ENCODE results near the gene GDPD4. TPM values are rescaled to one million over a fixed set of nuclear protein-coding genes. Genes with fewer than 3 reads are reported as not detected.

Gene GDPD4
- polyA plus RNA-seq, 2 of the 4 experiments (the other 2 are of a cell fraction) = not detected

GRCh38 chr11:77179681-77180080 is 121.8 kb downstream of the GDPD4 start:
- H3K4me1 ChIP-seq = no peaks in the 10 kb centered on the region
- no peak for FAIRE-seq
- CTCF ChIA-PET = interaction anchor here (1.1 to 8.6 kb wide), 6 partner anchors 9 to 445 kb away, joined by 3 to 90 read pairs (median 4); partner anchors contain the start of gene MYO7A

DNA sequence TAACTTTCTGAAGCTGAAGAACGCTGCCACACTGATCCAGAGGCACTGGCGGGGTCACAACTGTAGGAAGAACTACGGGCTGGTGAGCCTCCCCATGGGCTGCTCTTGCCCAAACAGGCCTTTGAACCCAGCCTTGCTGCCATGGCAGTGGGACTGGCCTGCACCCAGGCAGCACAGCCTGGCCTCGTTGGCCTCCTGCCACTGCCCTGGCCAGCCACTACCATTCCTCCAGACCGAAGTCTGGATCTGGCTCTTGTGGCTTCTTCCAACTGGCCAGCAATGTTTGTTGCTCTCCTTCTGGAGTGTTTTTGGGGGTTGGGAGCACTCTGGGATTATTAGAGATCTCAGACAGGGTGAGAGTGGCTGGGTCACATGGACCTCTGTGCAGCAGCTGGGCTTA is 122.4 kb downstream of the GDPD4 start:
- FAIRE-seq (no peak), DNase-seq (ENCODE audit: low read depth in 1 of 2, low spot score in 1 of 2) (no peak), ATAC-seq (no peak)
- TF ChIP-seq FOXS1 (CRISPR knock-in tag; IDR thresholded peaks at IDR 0.05) = no peak
- no peak for TF ChIP-seq TFCP2L1 (CRISPR knock-in tag; IDR thresholded peaks at IDR 0.05)
- TF ChIP-seq MAFK (IDR thresholded peaks at IDR 0.05; ENCODE audit: partially characterized antibody) = no peak
- no peak for TF ChIP-seq EP300 (IDR thresholded peaks at IDR 0.05)
- TF ChIP-seq NPAS2 (CRISPR knock-in tag; IDR thresholded peaks at IDR 0.05; ENCODE audit: borderline replicate concordance) = no peak
- no peak for TF ChIP-seq KDM1A (IDR thresholded peaks at IDR 0.05; ENCODE audit: low read depth)
- TF ChIP-seq RARB (CRISPR knock-in tag; IDR thresholded peaks at IDR 0.05) = no peak
- no peak for TF ChIP-seq HOXB13 (CRISPR knock-in tag; IDR thresholded peaks at IDR 0.05; ENCODE audit: low read depth)
- no peak for TF ChIP-seq CTCF (IDR thresholded peaks at IDR 0.05)
- no peak for TF ChIP-seq PBX3 (IDR thresholded peaks at IDR 0.05)
- TF ChIP-seq HES2 (IDR thresholded peaks at IDR 0.05) = no peak
- TF ChIP-seq, protein P1, sequence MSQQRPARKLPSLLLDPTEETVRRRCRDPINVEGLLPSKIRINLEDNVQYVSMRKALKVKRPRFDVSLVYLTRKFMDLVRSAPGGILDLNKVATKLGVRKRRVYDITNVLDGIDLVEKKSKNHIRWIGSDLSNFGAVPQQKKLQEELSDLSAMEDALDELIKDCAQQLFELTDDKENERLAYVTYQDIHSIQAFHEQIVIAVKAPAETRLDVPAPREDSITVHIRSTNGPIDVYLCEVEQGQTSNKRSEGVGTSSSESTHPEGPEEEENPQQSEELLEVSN (IDR thresholded peaks at IDR 0.05; ENCODE audit: borderline replicate concordance, low read depth) = no peak
- TF ChIP-seq HMGXB4 (CRISPR knock-in tag; IDR thresholded peaks at IDR 0.05; ENCODE audit: borderline replicate concordance) = no peak
- no peak for TF ChIP-seq ZFP36 (IDR thresholded peaks at IDR 0.05; ENCODE audit: borderline replicate concordance, partially characterized antibody)
- no peak for TF ChIP-seq RAD21 (conservative IDR thresholded peaks at IDR 0.05 in 1 of 2, IDR thresholded peaks at IDR 0.05 in 1 of 2)
- no peak for TF ChIP-seq MYC (IDR thresholded peaks at IDR 0.05; ENCODE audit: borderline replicate concordance, low read length)
- no peak for TF ChIP-seq SREBF2 (IDR thresholded peaks at IDR 0.05)
- no peak for TF ChIP-seq EHF (CRISPR knock-in tag; IDR thresholded peaks at IDR 0.05)
- TF ChIP-seq SMC3 (IDR thresholded peaks at IDR 0.05) = no peak
- TF ChIP-seq FOSL2 (IDR thresholded peaks at IDR 0.05) = no peak
- no peak for TF ChIP-seq FOSL2 (CRISPR knock-in tag; IDR thresholded peaks at IDR 0.05)
- no peak overlapping the region for H3K4me2 ChIP-seq
- H3K4me1 ChIP-seq = no peaks in the 10 kb centered on the region
- WGBS (ENCODE audit: missing lambda C conversion rate) = 63% methylated on average over 4 of the region's 5 CpGs
- H3K9me3 ChIP-seq = no peaks in the 10 kb centered on the region
- CTCF ChIA-PET = interaction anchor here (1.1 to 8.6 kb wide), 7 partner anchors 10 to 445 kb away, joined by 3 to 90 read pairs (median 5); partner anchors contain the start of gene MYO7A
- H3K27ac ChIP-seq = no peak overlapping the region
- POLR2A ChIA-PET = no interaction called here
- H3K4me3 ChIP-seq = no peak overlapping the region

More at GRCh38 chr11:77179681-77180080, 121.8 kb downstream of the GDPD4 start:
- 87% methylated on average over 15 of the region's 19 CpGs for WGBS (ENCODE audit: missing lambda C conversion rate)
- TF ChIP-seq RNF2 (IDR thresholded peaks at IDR 0.05; ENCODE audit: borderline replicate concordance, low read depth) (no peak), HOXA7 (CRISPR knock-in tag; IDR thresholded peaks at IDR 0.05) (no peak), MAFK (IDR thresholded peaks at IDR 0.05; ENCODE audit: partially characterized antibody) (no peak)
- DNase-seq (ENCODE audit: low read depth in 1 of 2, low spot score in 1 of 2) = no peak
- ATAC-seq = no peak
- POLR2A ChIA-PET = no interaction called here
- Histone ChIP-seq H3K4me3 (no peak overlapping the region), H3K4me2 (no peak overlapping the region), H3K27ac (no peak overlapping the region), H3K9me3 (no peaks in the 10 kb centered on the region)
